ENCODE results near the gene C3orf70.

GRCh38 chr3:185090811-185091210 is 62.0 kb downstream of the C3orf70 start:
- no peak for TF ChIP-seq GATA3 (IDR thresholded peaks at IDR 0.05; ENCODE audit: low read depth, low read length)
- TF ChIP-seq GATA2 (IDR thresholded peaks at IDR 0.05; ENCODE audit: low read depth, low read length) = no peak

Data from SH-SY5Y (cell line).